T-helper 2 cell treated with Interferon-gamma antibody and Interleukin-4, amounts not matched to agents 100 ng/mL and 5 ng/mL, for 36 hours (primary cell): ENCODE measurements around the gene CPED1. TPM values are rescaled to one million over a fixed set of nuclear protein-coding genes. Genes with fewer than 3 reads are reported as not detected.

Experiments used
- intact Hi-C: fragments of 100-400 bp; cut with micrococcal nuclease; formaldehyde crosslinking; loops from one replicate; pipeline ENCODE4 v1.15.1; 2023
- total RNA-seq: library from RNA; stranded (reverse); gene quantifications from 2 replicates; pipeline ENCODE4 v1.2.3, GENCODE V29; 2022

CPED1 gene
- total RNA-seq, 1 donor from 2014 or later, result not detected

DNA sequence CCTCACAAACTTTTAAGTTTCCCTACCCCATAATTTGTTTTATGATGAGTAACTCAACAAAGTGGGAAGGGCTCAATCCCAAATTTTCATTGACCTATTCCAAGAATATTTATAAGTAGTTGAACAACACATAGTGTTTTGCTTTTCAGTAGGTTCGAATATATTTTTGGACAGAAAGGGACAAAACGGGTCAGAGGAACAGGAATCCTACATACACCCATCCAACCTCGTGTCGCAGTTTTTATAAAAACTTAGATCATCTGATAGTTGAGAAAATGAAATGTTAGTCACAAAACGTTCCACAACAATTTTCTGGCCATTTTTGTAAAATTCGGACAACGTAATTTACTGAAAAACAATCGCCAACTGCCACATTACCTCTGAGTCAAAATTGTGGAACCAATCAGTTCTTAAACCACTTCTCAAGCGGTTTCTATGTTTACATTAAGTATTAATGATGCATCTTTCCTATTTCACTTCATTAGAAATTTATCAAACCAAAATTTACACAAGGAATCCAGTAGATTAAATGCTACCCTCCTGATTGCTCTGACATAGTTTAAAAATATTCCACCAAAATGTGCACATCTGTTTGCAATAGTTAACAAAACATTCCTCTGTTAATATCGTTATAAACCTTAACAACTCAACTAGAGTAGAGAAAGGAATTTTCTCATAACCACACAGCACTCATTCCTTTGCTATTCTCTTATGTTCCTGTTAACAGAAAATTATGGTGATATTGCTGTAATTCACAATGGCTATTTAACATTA, 346.6 kb downstream of the CPED1 start:
- intact Hi-C loops, result no loop called here

DNA sequence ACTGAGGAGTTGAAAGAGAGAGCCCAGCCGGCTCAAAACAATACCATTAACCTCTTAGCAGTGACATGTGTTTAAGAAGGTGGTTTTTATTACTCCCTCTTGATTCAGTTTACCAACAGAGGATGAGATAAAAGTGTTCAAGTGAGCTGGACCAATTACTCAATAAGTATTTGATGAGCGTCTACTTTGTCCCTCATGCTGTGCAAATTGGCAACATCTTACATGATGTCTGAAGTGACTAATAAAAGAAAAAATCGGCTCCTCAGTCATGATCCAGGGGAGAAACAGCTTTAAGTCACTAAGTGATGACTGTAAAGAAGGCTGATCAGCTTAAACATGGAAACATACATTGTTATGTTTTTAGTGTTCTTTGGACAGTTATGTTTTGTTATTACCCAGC, 348.1 kb downstream of the CPED1 start:
- intact Hi-C loops, result no loop called here

DNA sequence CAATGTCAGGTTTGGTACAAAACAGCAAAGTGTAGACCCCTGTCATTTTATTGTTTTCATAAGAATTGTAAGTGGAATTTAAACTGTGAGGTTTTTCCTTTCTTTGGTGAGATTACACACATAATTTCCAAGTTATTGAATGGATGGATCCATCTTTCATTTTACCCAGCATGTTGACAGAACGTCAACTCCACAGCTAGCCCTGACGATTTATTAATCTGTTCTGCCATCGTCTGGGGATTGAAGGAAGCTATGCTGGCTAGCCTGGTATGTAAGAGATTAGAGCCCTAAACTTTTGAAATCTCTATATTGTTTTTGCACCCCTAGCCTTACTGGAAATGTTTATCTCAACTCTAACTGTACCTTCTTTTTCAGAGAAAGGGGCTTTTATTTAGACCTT, 348.9 kb downstream of the CPED1 start:
- intact Hi-C loops, result no loop called here

DNA sequence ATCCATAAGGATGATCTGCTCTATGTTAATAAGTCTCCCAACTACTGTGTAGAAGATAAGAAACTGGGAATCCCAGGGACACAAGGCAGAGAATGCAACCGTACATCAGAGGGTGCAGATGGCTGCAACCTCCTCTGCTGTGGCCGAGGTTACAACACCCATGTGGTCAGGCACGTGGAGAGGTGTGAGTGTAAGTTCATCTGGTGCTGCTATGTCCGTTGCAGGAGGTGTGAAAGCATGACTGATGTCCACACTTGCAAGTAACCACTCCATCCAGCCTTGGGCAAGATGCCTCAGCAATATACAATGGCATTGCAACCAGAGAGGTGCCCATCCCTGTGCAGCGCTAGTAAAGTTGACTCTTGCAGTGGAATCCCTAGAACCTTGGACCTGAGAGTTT, 350.6 kb downstream of the CPED1 start:
- intact Hi-C loops, result no loop called here

DNA sequence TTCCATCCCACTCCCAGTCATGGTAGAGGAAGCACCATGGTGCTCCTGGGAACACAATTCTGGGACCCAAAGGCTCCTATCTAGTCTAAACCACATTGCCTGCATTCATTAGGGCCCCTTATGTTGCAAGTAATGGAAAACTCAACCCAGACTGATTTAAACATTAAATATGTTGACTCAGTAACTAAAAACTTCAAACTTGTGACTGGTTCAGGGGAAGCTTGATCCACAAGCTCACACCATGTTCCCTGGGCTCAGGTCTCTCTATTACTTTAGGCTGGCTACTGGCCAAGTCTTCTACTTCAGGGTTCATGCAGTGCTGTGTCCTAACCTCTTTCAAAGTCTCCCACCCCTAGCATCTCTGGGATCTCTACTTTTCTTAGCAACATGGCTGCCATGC, 353.4 kb downstream of the CPED1 start:
- intact Hi-C loops, result no loop called here

DNA sequence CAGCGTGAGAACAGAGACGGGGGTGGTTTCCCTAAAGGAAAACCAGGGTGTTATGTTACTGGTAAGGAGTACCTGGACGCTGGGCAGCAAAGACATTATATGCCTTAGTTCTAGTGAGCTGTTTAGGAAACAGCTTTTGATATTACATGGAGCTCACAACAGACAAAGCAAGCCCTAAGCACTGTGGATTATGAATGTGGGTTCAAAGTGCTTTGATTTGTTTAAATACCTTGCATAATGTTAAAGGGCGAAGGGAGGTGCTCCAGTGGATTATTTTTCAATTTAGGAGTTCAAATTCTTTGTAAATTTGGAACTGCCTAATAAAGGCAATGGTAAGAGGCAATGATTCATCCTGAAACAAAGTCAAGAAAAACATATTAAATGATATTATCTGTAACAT, 354.1 kb downstream of the CPED1 start:
- intact Hi-C loops, result no loop called here

DNA sequence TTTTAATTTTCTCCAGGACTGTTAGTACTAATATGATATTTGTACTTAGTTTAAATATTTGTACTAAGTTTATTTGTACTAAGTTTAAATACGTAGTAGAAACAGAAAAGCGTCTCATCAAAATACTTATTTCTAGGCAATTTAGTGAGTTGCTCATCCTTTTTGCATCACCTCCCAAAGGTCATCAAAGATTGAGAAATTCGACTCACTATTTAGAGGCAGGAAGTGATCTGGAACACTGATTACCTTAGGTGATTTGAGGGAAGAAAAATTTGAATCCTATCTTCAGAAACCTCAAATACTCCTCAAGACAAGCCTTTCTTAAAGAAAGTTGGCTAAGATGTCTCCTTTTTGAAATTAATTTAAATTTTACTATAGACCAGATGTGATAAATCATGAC, 354.8 kb downstream of the CPED1 start:
- intact Hi-C loops, result no loop called here

DNA sequence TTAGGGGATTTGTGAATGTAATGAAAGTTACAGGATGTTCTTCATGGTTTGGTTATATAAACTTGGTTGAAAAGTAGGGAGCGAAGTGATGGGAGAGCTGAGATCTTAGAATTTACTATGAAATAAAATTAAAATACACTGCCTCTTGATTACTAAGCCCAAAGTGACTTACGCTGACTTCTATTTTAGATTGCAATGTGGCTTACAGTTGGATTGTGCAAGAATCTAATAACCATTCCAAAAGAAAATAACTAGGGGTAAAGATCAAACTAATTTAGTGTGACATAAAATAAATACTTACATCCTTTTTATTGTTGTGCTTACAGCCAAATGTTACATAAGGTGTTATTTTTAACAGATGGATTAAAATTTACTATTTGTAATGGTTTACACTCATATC, 355.6 kb downstream of the CPED1 start:
- intact Hi-C loops, result no loop called here

DNA sequence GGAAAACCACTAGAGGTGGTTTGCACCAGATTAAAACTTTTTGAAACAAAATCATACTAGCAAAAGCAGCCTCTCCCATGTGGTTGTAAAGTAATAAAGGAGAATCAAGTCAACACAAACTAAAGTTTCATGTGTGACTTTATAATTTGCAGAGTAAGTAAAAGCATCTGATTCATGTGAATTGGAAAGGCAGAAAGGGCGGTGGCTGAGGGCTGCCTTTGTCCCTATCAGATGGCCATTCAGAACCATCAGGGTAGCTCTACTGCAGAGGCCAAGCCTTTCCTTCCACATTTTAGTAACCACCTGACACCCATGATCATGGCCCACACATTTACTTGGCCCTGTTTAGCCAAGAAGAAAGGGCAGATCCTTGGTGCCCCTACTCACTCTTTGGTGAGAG, 356.0 kb downstream of the CPED1 start:
- intact Hi-C loops, result no loop called here

Other genes starting within 250 kb of the CPED1 start
- gene TSPAN12, start 130.6 kb upstream of the CPED1 start, total RNA-seq, result not detected in 2 replicates
- 25.7 and 25.9 TPM in 2 replicates for gene ING3, start 37.9 kb upstream of the CPED1 start, total RNA-seq